Glomerular visceral epithelial cell (primary cell): ENCODE data around the gene PHAF1.

Experiments used
- DNase-seq: peaks from one replicate; pipeline ENCODE4 v3.0.0-alpha.2; 2016; ENCODE audit errors: extremely low spot score

The PHAF1 gene

DNA sequence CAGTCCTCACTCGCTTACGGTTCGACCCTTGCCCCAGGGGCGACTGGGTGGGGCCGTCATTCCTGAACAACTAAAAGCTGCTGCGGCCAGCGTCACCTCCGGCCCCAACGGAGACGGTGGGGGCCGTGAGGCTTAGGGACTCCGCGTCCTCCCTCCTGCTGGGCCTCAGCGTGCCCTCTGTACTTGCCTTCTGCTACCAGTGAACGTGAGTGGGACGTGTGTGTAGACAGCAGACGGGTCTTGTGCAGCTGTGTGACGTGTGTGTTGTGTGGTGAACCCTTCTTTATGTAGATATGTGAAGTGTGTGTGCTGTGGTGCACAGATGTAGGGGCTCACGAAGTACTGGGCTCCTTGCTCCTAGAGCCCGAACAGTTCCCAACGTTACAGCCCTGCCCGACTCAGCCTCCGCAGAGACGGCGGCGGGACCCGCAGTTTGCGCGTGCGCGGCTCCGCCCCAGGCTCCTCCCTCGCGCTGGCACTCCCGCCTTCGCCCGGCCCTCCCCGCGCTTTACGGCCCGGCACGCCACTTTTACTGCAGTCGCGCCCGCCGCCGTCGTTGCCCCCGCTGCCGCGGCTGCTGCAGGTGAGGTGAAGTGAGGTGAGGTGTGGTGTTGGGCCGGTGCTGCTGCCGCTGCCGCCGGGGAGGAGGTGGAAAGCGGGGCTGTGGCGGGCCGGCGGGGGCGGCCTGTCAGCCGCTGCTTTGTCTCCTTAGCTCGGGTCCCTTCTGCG is at the start of gene PHAF1:
Gene PHAF1 (plus strand): TSS at position 535 of the 729 bp plus-strand sequence. CDS start 235 bp downstream, outside the sequence.
- peak; percentile 88 for DNase-seq

DNA sequence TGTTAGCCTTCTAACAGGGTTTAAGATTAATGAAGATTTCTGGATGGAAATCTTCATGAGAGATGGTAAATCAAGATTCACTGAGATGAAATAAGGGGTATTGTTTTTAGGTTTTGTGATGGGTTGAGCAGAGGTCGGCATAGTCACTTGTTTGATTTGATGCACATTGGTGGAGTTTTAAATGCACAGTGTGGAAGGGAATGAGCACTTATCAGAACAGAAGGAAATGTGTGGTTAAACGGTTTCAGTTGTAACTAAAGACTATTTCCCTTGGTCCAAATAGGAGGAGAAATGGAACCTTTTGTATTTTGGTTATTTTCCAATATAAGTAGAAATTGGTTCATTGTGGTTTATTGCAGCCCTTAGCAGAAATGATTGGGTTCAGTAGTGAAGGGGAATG is 46.7 kb upstream of the PHAF1 start:
- no peak for DNase-seq

DNA sequence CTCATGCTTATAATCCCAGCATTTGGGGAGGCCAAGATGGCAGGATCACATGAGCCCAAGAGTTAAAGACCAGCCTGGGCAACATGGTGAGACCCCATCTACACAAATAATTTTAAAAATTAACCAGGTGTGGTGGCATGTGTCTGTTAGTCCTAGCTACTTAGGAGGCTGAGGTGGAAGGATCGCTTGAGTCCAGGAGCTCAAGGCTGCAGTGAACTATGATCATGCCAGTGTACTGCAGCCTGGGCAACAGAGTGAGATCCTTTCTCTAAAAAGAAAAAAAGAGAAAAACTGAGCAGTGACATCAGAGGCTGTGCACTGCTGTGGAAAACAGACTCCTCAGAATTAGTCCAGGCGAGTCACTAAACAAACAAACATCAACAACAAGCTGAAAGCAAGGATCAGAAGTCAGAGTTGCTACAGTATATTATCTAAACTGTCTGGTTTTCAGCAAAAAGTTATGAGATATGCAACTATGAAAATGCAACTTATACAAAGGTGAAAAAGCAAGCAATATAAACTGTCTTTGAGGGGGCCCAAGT is 41.5 kb upstream of the PHAF1 start:
- DNase-seq = no peak

DNA sequence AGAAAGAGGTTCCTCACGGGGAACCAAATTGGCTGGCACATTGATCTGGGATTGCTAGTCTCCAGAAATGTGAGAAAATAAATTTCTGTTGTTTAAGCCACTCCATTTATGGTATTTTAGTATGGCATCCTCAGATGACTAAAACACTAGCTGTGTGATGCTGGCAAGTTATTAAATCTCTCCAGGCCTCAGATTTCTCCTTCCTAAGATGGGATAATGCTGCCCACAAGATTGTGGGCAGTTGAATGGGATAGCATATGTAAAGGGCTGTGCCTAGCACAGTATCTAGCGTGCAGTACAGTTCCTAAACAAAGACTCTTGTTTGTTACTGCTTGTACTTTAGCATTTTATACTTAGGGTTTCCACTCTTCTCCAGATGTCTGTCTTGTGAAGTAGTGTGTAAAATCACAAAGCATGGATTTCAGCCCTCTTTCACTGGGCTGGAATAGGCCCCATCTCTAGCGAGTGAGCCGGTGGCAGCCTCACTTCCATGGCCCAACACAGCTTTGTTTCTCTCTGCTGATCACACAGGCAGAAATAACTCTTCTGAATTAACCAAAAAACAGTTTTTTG is 38.2 kb upstream of the PHAF1 start:
- no peak for DNase-seq

DNA sequence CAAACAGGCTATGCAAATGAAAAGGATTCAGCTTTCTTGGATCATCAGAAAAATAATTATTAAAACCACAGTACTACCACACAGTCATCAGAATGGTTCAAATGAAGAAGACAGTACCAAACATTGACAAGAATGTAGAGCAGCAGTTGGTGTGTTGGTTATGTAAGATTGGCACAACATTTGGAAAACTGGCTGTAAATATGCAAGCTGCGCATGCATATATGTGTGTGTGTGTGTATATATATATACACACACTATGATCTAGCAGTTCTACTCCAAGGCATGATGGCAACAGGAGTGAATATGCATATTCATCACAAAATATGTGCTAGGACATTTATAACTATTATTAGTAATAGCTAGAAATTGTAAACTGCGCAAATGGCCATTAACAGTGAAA is 34.4 kb upstream of the PHAF1 start:
- no peak for DNase-seq

DNA sequence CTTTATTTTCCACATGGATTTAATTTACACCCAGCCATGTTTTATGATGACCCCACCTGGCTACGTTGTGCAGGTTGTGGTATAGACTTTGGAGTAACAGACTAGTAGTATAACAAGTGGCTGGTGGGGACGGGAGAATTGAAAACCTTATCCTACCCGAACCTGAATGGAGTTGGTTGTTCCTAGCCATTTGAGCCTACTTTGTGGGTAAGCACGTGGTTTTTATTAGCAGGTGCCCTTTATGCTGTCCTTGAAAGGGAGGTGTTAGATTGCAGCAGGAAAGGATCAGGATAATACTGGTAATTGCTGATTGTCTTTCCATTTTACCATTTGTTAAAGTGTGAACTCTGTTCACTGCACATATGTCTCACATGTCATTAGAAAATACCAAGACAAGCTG is 31.9 kb upstream of the PHAF1 start:
- DNase-seq = no peak

DNA sequence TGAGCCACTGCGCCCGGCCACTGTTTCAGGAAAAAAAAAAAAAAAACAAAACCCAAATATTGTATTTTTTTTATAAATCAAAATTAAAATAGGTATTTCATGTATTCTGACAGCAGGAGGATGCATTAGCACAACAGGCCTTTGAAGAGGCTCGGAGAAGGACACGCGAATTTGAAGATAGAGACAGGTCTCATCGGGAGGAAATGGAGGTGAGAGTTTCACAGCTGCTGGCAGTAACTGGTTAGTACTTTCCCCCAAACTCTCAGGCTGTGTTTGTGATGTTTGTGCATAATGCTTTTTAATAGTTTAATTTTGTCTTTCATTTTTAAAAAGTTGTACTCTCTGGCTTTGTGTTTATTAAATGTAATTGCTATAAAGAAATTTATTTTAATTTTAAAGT is 27.6 kb upstream of the PHAF1 start:
- no peak for DNase-seq

DNA sequence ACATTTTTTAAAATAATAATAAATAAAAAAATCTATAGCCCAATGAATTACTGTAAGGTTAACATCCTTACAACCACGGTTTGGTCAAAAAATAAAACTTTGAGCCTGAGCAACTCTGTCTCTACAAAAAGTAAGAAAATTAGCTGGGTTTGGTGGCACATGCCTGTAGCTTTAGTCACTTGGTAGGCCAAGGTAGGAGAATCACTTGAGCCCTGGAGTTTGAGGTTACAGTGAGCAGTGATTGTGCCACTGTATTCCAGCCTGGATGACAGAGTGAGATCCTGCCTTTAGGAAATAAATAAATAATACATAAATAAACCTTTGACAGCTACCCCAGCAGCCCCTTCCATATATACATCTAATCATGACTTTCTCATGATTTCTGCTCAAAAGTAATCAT is 26.9 kb upstream of the PHAF1 start:
- peak; percentile 33 for DNase-seq

DNA sequence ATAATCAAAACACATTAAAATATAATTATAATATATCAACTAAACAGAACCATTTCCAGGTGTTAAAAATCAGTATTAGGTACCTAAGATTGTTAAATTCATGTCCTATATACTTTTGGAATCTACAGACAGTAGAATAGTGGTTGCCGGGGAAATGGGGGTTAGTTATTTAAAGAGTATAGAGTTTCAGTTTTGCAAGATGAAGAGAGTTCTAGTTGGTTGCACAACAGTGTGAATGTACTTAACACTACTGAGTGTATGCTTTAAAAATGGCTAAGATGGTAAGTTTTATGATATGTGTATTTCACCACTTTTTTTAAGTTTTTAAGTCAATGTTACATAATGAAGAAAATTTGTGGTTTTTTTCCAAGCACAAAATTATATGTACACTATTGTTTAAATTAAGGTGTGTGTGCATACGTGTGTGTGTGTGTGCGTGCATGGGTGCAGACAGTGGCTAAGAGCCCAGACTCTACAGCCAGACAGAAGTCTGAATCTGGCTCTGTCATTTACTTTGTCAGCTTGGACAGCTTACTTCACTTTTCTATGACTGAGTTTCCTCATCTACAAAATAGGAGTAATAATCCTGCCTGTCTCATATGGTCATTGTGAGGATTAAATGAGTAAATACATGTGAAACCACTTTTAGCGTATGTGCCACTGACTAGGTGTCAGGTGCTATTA is 25.3 kb upstream of the PHAF1 start:
- no peak for DNase-seq

DNA sequence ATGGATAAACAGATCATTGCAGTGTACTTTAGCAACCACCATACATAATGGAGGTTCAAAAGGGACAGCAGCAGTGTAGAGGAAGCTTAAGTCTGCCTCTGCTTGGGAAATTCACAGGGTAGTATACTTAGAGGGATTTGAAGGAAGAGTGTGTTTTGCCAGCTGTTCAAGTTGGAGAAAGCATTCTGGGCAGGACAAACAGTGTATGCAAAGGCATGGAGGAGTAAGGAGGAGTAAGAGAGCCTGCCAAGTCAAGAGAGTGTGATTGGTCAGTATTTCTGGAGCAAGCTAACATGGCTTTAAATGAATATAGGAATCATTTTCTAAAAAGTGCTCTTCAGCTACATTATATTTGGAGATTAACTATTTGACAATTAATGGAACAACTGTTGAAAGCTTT is 22.9 kb upstream of the PHAF1 start:
- DNase-seq = no peak

DNA sequence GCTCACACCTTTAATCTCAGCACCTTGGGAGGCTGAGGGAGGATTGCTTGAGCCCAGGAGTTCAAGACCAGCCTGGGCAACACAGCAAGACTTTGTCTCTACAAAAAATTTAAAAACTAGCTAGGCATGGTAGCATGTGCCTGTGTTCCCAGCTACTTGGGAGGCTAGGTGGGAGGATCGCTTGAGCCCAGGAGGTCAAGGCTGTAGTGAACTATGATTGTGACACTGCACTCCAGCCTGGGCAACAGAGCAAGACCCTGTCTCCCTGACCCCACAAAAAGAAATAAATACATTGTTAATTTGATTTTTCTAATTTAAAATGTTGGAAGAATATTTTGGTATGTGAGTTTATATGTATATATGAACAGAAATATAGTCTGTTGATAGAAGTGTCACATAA is 22.4 kb upstream of the PHAF1 start:
- DNase-seq = no peak

DNA sequence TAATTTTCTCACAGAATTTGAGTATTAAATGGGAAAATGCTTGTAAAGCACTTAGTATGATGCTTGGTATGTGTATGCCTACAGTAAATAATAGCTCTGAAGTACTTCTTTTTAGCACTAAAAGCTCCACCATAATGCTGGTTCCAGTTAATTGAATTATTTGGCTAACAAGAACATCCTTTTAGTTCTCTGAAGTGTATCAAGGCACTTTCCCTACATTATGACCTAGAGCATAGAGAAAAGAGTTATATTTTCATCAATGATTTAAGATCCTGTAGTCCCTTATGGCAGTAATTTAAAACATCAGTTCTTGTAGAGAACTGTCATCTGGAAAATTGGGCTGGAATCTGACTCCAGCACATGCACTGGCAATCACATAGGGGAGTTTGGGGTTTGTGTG is 21.9 kb upstream of the PHAF1 start:
- DNase-seq = no peak

DNA sequence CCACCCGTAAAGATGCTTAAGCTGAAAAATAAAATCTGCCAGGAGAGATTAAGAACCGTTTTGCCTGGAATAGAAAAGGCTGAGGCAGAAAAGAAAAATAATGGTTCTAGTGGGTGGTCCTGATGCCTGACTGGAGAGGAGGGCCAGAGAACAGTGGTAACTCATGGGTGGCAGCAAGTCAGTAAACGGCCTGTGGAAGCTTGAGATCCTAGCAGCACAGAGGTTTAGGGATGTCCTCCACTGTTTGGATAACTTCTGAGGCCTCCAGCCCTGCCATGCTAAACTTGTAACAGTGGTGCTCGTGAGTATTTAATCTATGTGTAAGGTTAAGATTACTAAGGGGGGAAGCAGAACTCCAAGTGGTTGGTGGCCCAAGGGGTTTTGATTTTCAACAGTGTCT is 21.2 kb upstream of the PHAF1 start:
- no peak for DNase-seq

DNA sequence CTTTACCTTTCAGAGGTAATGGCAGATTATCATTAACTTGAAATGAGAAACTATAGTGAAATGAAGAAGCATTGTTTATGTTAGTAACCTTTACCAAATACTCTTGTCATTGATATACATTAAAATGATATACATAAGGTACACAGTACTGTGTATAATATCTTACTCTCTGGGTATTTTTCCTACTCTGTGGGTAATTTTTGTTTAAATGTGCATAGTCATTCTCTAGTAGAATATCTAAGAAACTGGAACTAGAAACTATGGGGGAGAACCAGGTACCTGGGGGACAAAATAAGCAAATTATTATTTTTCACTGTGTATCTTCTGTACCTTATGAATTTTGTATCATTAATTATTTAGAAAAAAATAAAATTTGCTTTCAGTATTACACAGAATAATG is 20.6 kb upstream of the PHAF1 start:
- DNase-seq = no peak

DNA sequence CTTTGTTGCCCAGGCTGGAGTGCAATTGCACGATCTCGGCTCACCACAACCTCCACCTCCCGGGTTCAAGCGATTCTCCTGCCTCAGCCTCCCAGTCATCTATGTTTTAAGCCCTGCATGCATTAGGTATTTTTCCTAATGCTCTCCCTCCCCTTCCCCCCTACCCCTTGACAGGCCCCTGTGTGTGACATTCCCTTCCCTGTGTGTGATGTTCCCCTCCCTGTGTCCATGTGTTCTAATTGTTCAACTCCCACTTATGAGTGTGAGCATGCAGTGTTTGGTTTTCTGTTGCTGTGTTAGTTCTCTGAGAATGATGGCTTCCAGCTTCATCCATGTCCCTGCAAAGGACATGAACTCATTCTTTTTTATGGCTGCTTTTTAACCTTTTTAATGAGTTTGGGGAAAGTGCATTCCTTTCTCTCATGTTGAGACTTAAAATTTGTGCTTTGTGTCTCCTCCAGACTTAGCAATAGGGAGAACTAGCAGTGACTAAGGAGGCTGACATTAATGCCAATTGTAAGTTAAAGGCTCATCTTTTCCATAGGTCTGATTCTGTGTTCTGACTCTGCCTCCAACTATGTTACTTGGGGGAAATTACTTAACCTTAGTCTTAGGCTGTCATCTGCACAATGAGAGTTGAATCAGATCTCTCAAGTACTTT is 17.7 kb upstream of the PHAF1 start:
- no peak for DNase-seq

DNA sequence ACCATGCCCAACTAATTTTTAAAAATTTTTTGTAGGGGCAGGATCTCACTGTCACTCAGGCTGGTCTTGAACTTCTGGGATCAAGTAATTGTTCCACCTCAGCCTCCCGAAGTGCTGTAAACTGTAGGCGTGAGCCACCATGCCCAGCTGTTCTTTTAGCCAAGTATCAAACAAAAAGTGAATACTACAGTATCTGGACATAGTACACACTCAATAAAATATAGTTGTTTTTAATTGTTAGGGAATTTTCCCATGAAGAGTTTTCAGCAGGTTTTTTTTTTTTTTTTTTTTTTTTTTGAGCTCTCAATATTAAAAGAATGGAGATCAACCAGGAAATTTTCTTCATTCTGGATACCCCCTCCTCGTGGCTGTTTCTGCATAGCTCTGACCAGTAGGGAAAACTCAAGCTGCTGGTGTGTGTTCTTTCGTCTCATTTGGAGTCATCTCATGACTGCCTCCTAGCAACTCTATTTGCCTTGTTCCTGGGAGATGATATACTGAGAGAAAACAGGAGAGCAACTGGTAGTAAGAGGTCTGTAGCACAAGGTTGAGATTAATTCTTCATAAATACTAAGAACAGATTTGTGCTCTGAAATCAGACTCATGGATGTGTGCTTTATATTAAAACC is 16.5 kb upstream of the PHAF1 start:
- DNase-seq = no peak

DNA sequence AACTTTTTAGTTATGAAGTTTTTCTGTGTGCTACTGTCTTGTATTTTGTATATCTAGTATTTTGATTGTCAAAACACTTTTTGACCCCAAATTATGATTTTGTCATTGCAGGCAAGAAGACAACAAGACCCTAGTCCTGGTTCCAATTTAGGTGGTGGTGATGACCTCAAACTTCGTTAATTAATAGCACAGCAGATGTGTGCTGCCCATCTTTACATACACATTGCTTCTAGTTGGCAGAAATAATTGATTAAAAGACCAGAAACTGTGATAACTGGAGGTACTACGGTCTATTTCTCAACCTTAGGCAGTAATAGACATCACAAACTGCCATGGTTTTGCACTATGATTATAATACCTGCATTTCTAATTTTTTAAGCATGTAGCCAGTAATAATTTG is 11.1 kb upstream of the PHAF1 start:
- DNase-seq = no peak

DNA sequence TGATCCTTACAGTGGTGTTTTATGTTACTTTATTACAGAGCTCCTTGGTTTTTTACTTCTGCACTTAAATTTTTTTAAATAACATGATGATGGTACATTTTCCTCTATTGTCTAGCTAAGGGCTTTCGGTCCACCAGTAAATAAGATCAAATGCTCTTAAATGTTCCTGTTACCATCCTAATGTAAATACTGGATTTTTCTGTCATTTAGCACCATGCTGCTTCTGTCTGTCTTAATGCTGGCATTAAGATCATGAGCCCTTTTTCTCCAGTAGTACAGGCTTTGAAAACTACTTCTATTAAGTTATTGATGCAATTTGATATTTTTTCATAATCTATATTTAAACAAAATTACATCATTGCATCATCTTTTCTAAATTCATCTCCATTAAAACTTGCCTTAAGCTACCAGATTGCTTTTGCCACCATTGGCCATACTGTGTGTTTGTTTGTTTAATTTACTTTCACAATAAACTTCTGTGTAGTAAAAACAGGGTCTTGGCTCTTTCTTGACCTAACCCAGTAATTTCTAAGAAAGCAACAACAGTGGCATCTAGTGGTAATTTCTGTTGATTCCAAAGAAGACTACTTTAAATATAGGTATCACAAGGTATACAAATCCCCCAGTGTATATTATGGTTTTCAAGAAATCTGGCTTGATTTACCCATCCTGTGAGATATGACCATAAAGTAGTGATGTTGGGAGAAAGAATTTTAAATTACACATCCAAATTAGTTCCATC is 9.0 kb upstream of the PHAF1 start:
- DNase-seq = peak; percentile 22

DNA sequence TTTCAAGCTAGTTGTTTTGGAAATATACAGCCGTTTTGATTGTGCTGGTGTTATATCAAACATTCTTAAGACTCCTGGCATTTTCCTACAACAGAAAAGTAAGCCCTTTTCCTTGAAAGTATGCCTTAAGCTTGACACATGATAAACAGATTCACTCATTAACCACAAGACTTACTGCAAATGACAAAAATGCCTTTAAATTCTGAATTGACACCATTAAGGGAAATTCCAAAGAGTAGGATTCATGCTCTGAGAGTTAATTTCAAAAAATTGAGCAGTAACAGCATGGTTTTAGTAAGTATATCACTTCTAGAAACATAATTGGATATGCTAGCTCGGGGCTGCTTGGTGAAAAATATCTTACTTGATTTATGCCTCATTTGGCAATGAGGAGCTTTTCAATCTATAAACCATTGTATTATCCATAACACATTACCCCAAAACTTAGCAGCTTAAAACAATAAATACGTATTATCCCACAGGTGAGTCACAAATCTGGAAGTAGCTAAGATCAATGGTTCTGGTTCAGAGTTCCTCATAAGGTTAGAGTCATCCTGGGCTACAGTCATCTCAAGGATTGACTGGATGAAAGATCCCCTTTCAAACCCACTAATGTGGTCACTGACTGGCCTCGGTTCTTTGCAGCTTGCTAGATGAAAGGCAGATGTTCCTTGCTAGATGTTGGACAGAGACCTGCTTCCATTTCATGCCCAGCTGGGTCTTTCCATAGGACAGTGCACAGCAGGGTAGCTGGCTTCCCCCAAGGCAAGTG is 8.2 kb upstream of the PHAF1 start:
- DNase-seq = peak; percentile 53

DNA sequence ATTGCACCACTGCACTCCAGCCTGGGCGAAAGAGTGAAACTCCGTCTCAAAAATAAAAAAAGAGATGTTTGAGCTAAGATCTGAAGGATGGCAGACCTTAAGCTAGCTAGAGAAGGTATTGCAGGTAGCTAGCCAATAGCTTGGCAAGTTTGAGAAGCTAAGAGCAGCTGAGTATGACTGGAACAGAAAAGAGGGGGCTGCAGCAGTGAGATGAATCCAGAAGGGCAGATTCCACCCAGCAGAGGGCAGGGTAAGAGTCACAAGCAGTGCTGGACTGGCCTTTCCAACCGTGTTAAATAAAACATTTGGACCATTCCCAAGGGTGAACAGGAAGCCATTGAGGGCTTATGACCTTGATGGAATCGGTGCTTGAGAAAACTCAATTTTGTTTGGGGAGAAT is 5.7 kb upstream of the PHAF1 start:
- peak; percentile 37 for DNase-seq

DNA sequence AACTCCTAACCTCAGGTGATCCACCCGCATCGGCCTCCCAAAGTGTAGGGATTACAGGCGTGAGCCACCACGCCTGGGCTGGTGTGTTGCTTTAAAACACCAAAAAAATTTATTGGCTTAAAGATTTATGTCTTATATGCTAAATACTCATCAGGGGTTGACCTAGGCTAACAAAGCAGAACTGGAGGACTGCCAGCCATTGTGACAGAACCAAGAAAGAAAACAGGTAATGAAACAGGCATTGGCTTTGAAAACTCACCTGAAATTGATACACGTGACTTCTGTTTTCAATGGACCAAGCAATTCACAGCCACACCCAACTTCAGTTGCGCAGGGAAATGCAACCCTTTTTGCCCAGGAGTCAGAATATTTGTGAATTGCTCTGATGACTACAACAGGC is 4.9 kb upstream of the PHAF1 start:
- no peak for DNase-seq
